B cell (primary cell): Measurements from ENCODE around the gene MRPL20.

Experiments
- EZH2 ChIP-seq: IDR thresholded peaks from 2 replicates; pipeline ENCODE4 v1.6.1; 2012; ENCODE audit warnings: borderline replicate concordance, low read depth, mild to moderate bottlenecking, moderate library complexity, low read length; ENCODE audit not compliant: insufficient read depth, poor library complexity, severe bottlenecking
- TF ChIP-seq, protein P1 (sequence below): fragments of 200-600 bp; IDR thresholded peaks from one replicate; pipeline ENCODE4 v1.8.0; 2022; ENCODE audit warnings: antibody characterized with exemption, mild to moderate bottlenecking

DNA sequence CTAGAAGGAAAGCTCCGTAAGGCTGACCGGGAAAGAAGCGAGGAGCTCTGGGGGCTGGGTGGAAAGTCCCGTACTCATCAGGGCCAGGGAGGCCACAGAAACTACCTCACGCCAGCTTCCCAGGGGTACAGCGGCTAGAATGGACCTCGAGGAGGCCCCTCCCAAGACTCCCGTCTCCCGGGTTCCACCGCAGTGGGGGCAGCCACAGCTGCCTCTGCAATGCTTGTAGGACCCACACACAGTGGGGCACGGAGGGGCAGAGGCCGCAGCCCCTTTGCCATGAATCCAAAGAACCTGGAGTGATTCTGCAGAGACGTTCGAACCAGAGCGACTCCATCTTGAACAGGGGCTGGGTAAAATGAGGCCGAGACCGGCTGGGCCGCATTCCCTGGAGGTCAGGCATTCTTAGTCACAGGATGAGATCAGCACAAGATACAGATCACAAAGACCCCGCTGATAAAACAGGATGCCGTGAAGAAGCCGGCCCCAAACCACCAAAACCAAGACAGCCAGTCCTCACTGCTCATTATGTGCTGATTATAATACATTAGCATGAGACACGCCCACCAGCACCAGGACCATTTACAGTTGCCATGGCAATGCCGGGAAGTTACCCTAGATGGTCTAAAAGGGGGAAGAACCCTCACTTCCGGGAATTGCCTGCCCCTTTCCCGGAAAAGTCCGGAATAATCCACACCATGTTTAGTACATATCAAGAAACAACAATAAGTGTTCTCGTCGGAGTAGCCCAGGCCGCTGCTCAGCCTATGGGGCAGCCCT, 15.6 kb upstream of the MRPL20 start:
- TF ChIP-seq, protein P1, sequence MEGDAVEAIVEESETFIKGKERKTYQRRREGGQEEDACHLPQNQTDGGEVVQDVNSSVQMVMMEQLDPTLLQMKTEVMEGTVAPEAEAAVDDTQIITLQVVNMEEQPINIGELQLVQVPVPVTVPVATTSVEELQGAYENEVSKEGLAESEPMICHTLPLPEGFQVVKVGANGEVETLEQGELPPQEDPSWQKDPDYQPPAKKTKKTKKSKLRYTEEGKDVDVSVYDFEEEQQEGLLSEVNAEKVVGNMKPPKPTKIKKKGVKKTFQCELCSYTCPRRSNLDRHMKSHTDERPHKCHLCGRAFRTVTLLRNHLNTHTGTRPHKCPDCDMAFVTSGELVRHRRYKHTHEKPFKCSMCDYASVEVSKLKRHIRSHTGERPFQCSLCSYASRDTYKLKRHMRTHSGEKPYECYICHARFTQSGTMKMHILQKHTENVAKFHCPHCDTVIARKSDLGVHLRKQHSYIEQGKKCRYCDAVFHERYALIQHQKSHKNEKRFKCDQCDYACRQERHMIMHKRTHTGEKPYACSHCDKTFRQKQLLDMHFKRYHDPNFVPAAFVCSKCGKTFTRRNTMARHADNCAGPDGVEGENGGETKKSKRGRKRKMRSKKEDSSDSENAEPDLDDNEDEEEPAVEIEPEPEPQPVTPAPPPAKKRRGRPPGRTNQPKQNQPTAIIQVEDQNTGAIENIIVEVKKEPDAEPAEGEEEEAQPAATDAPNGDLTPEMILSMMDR, result no peak
- TF ChIP-seq EZH2, result no peak
